ENCODE data around the gene EIF1AD.

Gene EIF1AD

GRCh38 chr11:66042996-66043906 lies 41.3 kb upstream of the EIF1AD start:
- H3K9me3 ChIP-seq (ENCODE audit: control insufficient read depth, low read length), result no peaks in the 10 kb centered on the region
- H3K79me2 ChIP-seq, result no peaks in the 10 kb centered on the region
- H3K9ac ChIP-seq, result no peak overlapping the region
- H3K36me3 ChIP-seq (ENCODE audit: control insufficient read depth, insufficient read depth, low read length), result no peaks in the 10 kb centered on the region
- H3K27ac ChIP-seq, result no peak overlapping the region
- H2AFZ ChIP-seq, result no peak overlapping the region
- no peak overlapping the region for H3K4me3 ChIP-seq (ENCODE audit: low read depth, low read length)
- H3K27me3 ChIP-seq (ENCODE audit: control insufficient read depth, insufficient read depth, low read length), result no peaks in the 10 kb centered on the region
- H3K4me1 ChIP-seq, result peaks cover 14% of the 10 kb centered on the region
- no peak overlapping the region for H3K4me2 ChIP-seq (ENCODE audit: low read length)
- TF ChIP-seq CTCF (IDR thresholded peaks at IDR 0.05), result no peak

- H3K4me1 ChIP-seq, result peaks cover 11% of the 10 kb centered on the region
- no peaks in the 10 kb centered on the region for H3K79me2 ChIP-seq
- H3K36me3 ChIP-seq (ENCODE audit: control insufficient read depth, insufficient read depth, low read length), result no peaks in the 10 kb centered on the region
- no peak overlapping the region for H3K4me3 ChIP-seq (ENCODE audit: low read depth, low read length)
- H3K4me2 ChIP-seq (ENCODE audit: low read length), result no peak overlapping the region
- H3K9me3 ChIP-seq (ENCODE audit: control insufficient read depth, low read length), result no peaks in the 10 kb centered on the region
- H2AFZ ChIP-seq, result no peak overlapping the region
- no peak overlapping the region for H3K27ac ChIP-seq
- no peak for TF ChIP-seq CTCF (IDR thresholded peaks at IDR 0.05)
- H3K27me3 ChIP-seq (ENCODE audit: control insufficient read depth, insufficient read depth, low read length), result no peaks in the 10 kb centered on the region
- no peak overlapping the region for H3K9ac ChIP-seq
Measured at GRCh38 chr11:66042227-66042995, 40.5 kb upstream of the EIF1AD start.

GRCh38 chr11:66039765-66040164 lies 37.8 kb upstream of the EIF1AD start:
- H3K27me3 ChIP-seq (ENCODE audit: control insufficient read depth, insufficient read depth, low read length), result no peaks in the 10 kb centered on the region
- no peaks in the 10 kb centered on the region for H3K9me3 ChIP-seq (ENCODE audit: control insufficient read depth, low read length)
- no peak overlapping the region for H3K4me2 ChIP-seq (ENCODE audit: low read length)
- no peak for TF ChIP-seq CTCF (IDR thresholded peaks at IDR 0.05)
- no peak overlapping the region for H3K9ac ChIP-seq
- H3K4me1 ChIP-seq, result no peaks in the 10 kb centered on the region
- H3K79me2 ChIP-seq, result no peaks in the 10 kb centered on the region
- no peak overlapping the region for H2AFZ ChIP-seq
- no peak overlapping the region for H3K27ac ChIP-seq
- no peak overlapping the region for H3K4me3 ChIP-seq (ENCODE audit: low read depth, low read length)
- H3K36me3 ChIP-seq (ENCODE audit: control insufficient read depth, insufficient read depth, low read length), result no peaks in the 10 kb centered on the region

- H3K9me3 ChIP-seq (ENCODE audit: control insufficient read depth, low read length), result no peaks in the 10 kb centered on the region
- H3K36me3 ChIP-seq (ENCODE audit: control insufficient read depth, insufficient read depth, low read length), result no peaks in the 10 kb centered on the region
- H3K4me1 ChIP-seq, result no peaks in the 10 kb centered on the region
- H2AFZ ChIP-seq, result no peak overlapping the region
- H3K9ac ChIP-seq, result no peak overlapping the region
- no peaks in the 10 kb centered on the region for H3K27me3 ChIP-seq (ENCODE audit: control insufficient read depth, insufficient read depth, low read length)
- H3K27ac ChIP-seq, result no peak overlapping the region
- H3K79me2 ChIP-seq, result no peaks in the 10 kb centered on the region
- no peak for TF ChIP-seq CTCF (IDR thresholded peaks at IDR 0.05)
- H3K4me2 ChIP-seq (ENCODE audit: low read length), result no peak overlapping the region
- H3K4me3 ChIP-seq (ENCODE audit: low read depth, low read length), result no peak overlapping the region
Measured at GRCh38 chr11:66037327-66037726, 35.4 kb upstream of the EIF1AD start.
